ENCODE results near the gene RAC3.
"Not testable (repeated sequence)": the region's sequence is repeated elsewhere in the genome, so short reads cannot be mapped to it uniquely, and the experiment has no call there.

RAC3 gene

DNA sequence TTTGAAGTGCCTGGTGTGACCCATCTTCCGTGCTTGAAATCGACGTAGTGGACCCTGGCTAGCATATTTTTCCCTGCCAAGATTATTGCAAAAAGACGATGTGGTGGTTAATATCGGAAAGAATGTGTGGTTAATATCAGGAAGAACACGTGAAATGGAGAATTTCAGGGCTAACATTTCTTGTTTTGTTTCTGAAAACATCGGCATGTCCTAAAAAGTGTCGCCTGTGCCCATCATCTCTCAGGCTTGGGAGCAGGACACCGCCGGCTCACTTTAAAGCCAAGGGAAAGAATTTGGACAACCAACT is 6.4 kb downstream of the RAC3 start:
- DNase-seq (ENCODE audit: low read depth): no peak
- TF ChIP-seq, protein P1, sequence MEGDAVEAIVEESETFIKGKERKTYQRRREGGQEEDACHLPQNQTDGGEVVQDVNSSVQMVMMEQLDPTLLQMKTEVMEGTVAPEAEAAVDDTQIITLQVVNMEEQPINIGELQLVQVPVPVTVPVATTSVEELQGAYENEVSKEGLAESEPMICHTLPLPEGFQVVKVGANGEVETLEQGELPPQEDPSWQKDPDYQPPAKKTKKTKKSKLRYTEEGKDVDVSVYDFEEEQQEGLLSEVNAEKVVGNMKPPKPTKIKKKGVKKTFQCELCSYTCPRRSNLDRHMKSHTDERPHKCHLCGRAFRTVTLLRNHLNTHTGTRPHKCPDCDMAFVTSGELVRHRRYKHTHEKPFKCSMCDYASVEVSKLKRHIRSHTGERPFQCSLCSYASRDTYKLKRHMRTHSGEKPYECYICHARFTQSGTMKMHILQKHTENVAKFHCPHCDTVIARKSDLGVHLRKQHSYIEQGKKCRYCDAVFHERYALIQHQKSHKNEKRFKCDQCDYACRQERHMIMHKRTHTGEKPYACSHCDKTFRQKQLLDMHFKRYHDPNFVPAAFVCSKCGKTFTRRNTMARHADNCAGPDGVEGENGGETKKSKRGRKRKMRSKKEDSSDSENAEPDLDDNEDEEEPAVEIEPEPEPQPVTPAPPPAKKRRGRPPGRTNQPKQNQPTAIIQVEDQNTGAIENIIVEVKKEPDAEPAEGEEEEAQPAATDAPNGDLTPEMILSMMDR (conservative IDR thresholded peaks at IDR 0.05; ENCODE audit: low read depth, low read length): no peak
- peak overlapping the region; percentile 25 for H3K4me3 ChIP-seq (ENCODE audit: low read length)

DNA sequence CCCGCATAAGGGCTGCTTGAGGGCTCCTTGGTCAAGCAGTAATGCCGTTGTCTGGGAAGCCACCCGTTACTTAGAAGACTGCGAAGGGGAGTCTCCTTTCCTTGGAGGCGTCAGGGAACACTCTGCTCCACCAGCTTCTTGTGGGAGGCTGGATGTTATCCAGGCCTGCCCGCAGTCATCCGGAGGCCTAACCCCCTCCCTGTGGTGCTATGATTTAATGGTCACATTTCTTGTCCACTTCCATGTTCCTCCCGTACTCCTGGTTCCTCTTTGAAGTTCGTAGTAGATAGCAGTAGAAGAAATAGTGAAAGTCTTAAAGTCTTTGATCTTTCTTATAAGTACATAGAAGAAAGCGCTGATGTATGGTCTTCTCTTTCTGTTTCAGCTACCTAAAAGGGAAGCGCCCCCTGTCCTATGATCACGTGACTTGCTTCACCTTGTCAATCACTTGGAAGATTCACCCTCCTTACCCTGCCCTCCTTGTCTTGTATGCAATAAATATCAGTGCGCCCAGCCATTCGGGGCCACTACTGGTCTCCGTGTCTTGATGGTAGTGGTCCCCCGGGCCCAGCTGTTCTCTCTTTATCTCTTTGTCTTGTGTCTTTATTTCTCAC is 7.4 kb downstream of the RAC3 start:
- H3K4me3 ChIP-seq (ENCODE audit: low read length); DNase-seq (ENCODE audit: low read depth): not testable (repeated sequence)

DNA sequence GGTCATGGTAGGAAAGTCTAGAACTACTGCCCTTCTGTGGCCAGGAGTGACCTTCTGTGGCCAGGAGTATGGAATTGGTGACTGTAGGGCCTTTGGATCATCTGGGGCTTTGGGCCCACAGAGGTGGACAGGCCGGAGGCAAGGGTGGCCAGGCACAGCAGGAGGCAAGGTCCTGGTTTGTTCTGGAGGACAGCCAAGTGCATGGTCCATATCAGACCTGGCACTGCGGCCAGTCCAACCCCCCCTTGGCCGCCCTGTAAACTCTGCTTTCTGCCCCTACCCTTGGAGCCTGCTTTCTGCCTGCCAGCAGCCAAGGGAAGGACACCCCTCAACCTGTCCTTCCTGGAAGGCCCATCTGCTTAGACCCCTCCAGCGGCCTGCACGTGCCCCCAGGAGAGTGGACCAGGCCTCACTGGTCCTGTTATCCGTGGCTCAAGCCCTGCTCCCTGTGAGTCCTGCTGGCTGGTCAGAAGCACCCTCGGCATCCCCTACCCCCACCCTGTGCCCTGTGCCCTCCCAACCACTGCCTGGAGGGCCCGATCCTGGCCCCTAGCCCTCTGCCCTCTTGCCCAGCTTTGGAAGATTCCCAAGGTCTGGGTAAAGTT is 8.3 kb downstream of the RAC3 start:
- DNase-seq (ENCODE audit: low read depth): no peak
- TF ChIP-seq, protein P1 (conservative IDR thresholded peaks at IDR 0.05; ENCODE audit: low read depth, low read length): no peak
- no peak overlapping the region for H3K4me3 ChIP-seq (ENCODE audit: low read length)

DNA sequence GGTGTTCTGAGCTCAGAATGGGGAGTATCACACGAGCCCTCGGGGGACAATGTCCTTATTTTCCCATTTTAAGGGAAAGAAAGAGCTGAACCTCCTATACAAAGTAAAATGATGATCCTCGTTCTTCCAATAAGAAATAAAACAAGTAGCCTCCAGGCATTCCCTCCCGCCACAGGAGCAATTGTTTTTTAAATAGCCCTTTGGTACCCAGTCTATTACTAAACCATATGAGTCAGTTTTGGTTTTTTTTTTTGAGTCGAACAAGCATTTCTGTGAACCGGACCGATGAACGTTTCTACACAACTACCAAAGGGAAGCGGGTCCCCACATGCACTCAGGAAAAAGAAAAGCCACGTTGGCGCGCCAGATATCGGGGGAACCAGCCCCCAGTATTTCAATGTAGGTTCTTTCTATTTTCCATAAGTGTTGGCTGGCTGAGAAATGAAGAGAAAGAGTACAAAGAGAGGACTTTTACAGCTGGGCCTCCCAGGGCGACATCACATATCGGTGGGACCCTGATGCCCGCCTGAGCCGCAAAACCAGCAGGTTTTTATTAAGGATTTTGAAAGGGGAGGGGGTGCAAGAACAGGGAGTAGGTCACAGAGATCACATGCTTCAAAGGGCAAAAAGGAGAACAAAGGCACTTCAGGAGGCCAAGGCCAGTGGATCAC is 9.8 kb downstream of the RAC3 start:
- TF ChIP-seq, protein P1 (conservative IDR thresholded peaks at IDR 0.05; ENCODE audit: low read depth, low read length): no peak
- no peak overlapping the region for H3K4me3 ChIP-seq (ENCODE audit: low read length)
- DNase-seq (ENCODE audit: low read depth): no peak

DNA sequence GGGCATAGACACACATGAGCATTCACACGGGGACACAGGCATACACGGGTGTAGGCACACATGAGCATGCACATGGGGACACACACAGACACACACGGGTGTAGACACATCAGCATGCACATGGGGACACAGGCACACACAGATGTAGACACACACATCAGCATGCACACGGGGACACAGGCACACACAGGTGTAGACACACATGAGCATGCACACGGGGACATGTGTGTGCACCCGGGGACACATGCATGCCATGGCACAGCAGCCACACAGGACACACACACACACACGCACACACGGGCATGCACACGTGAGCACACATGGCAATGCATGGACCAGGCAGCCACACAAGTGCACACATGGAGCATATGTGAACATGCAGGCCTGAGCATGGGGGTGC is 11.2 kb downstream of the RAC3 start:
- TF ChIP-seq, protein P1 (conservative IDR thresholded peaks at IDR 0.05; ENCODE audit: low read depth, low read length): no peak
- no peak overlapping the region for H3K4me3 ChIP-seq (ENCODE audit: low read length)
- DNase-seq (ENCODE audit: low read depth): no peak

DNA sequence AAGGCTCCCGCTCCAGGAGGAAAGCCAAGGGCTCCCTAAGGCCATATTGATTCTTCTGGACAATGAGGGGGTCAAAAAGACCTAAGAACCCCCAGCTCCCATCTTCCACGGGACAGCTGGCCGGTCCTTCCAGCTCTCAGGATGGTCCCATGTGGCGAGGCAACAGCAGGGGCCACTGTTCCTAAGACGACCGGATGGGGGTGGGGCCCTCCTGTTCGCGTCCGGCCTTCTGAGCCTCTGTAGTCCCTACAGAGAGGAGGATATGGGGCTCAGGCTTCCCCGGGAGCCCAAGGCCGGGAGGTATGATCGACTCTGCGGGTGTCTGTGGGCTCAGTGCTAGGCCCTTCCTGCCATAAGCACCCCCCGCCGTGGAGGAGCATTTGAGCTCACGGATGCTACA is 12.0 kb downstream of the RAC3 start:
- H3K4me3 ChIP-seq (ENCODE audit: low read length): no peak overlapping the region
- DNase-seq (ENCODE audit: low read depth): no peak
- TF ChIP-seq, protein P1 (conservative IDR thresholded peaks at IDR 0.05; ENCODE audit: low read depth, low read length): no peak

DNA sequence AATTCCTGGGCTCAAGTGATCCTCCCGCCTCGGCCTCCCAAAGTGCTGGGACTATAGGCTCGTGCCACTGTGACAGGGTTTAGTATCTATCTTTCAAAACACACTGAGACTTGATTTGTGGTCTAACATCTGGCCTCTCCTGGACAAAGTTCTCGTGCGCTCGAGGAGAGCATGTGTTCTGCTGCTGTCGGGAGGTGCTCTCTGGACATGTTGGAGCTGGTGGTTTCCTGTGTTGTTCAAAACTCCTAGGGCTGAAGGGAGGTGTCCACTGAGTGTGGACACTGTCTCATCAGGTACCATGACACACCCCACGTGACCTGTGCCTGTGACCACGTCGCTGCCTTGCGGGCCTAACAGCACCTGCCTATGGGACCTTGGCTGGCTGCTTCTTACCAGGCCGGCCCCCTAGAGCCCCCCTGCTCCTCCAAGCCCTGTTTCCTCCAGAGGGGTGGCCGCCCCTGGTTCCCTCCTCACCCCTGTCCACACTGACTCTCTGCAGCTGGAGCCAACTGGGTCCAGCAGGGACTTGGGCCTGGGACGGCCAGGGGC is 14.5 kb downstream of the RAC3 start:
- no peak overlapping the region for H3K4me3 ChIP-seq (ENCODE audit: low read length)
- TF ChIP-seq, protein P1 (conservative IDR thresholded peaks at IDR 0.05; ENCODE audit: low read depth, low read length): no peak

More for the DNA sequence above, 14.5 kb downstream of the RAC3 start:
- no peak for DNase-seq (ENCODE audit: low read depth)

Measured in retinal pigment epithelial cell (primary cell).